Measurements from ENCODE around the gene PROX1.

The PROX1 gene

GRCh38 chr1:213977909-213978308 is 9.9 kb upstream of the PROX1 start:
- DNase-seq (ENCODE audit: low read depth), result no peak
- no peak overlapping the region for H3K4me3 ChIP-seq (ENCODE audit: control insufficient read depth, low read depth, low read length)
- TF ChIP-seq CTCF (IDR thresholded peaks at IDR 0.05; ENCODE audit: control insufficient read depth, insufficient read depth, low read depth, low read length, missing control alignments), result no peak

GRCh38 chr1:213979751-213980586 is 7.8 kb upstream of the PROX1 start:
- H3K4me3 ChIP-seq (ENCODE audit: control insufficient read depth, low read depth, low read length), result no peak overlapping the region
- no peak for DNase-seq (ENCODE audit: low read depth)
- no peak for TF ChIP-seq CTCF (IDR thresholded peaks at IDR 0.05; ENCODE audit: control insufficient read depth, insufficient read depth, low read depth, low read length, missing control alignments)

GRCh38 chr1:213980906-213981305 is 6.9 kb upstream of the PROX1 start:
- H3K4me3 ChIP-seq (ENCODE audit: control insufficient read depth, low read depth, low read length), result no peak overlapping the region
- DNase-seq (ENCODE audit: low read depth), result no peak
- TF ChIP-seq CTCF (IDR thresholded peaks at IDR 0.05; ENCODE audit: control insufficient read depth, insufficient read depth, low read depth, low read length, missing control alignments), result no peak

- H3K4me3 ChIP-seq (ENCODE audit: control insufficient read depth, low read depth, low read length), result no peak overlapping the region
- TF ChIP-seq CTCF (IDR thresholded peaks at IDR 0.05; ENCODE audit: control insufficient read depth, insufficient read depth, low read depth, low read length, missing control alignments), result no peak
- DNase-seq (ENCODE audit: low read depth), result no peak
Measured at GRCh38 chr1:213982289-213982671, 5.5 kb upstream of the PROX1 start.

- H3K4me3 ChIP-seq (ENCODE audit: control insufficient read depth, low read depth, low read length), result no peak overlapping the region; the same call in 1 of the 2 replicates
- TF ChIP-seq CTCF (IDR thresholded peaks at IDR 0.05; ENCODE audit: control insufficient read depth, insufficient read depth, low read depth, low read length, missing control alignments), result no peak
- no peak for DNase-seq (ENCODE audit: low read depth)
Measured at GRCh38 chr1:213982672-213983492, 4.9 kb upstream of the PROX1 start.

GRCh38 chr1:213983493-213984386 is 4.0 kb upstream of the PROX1 start:
- no peak for TF ChIP-seq CTCF (IDR thresholded peaks at IDR 0.05; ENCODE audit: control insufficient read depth, insufficient read depth, low read depth, low read length, missing control alignments)
- DNase-seq (ENCODE audit: low read depth), result no peak
- H3K4me3 ChIP-seq (ENCODE audit: control insufficient read depth, low read depth, low read length), result no peak overlapping the region

All from AG09309 (cell line).